IMR-90 (cell line): ENCODE results near the gene PPP2R1A. TPM values are rescaled to one million over a fixed set of nuclear protein-coding genes. Genes with fewer than 3 reads are reported as not detected.

Experiments used
- ATAC-seq: fragments of 200-7000 bp; cut with Tn5 transposase; 2 replicates; pipeline ENCODE4 v1.9.1; 2020; ENCODE audit warnings: low read depth, mild to moderate bottlenecking, moderate library complexity
- BruUV-seq: library from RNA; stranded (reverse); fragments of 400-500 nt; replicated peaks from 2 replicates; lab custom pipeline; 2021; lab: Mats Ljungman, UMichigan
- CTCF ChIA-PET: fragments of 300-600 bp; formaldehyde crosslinking; extraction: SDS; loops from one replicate; lab custom pipeline; 2021; ENCODE audit warnings: antibody characterized with exemption; lab: Yijun Ruan, JAX
- POLR2A ChIA-PET: fragments of 300-600 bp; sonication (Branson Sonifier 250); formaldehyde crosslinking; loops from one replicate; lab custom pipeline; 2022; ENCODE audit warnings: antibody characterized with exemption; ENCODE audit not compliant: unreplicated experiment; lab: Charles Lee
- DNase-seq: peaks from one replicate; pipeline ENCODE4 v3.0.0; 2013
- H2AFZ ChIP-seq: replicated peaks from 2 replicates; pipeline ENCODE3; 2013; ENCODE audit warnings: low read length, mild to moderate bottlenecking; ENCODE audit not compliant: poor library complexity
- H2AK5ac ChIP-seq: 2 replicates; pipeline ENCODE4 v1.6.1; 2013; ENCODE audit warnings: low read depth, low read length, inconsistent platforms
- H2AK9ac ChIP-seq: replicated peaks from 2 replicates; pipeline ENCODE3; 2013; ENCODE audit warnings: mild to moderate bottlenecking, low read depth, low read length, moderate library complexity; ENCODE audit not compliant: poor library complexity
- H2BK120ac ChIP-seq: 2 replicates; pipeline ENCODE4 v1.6.1; 2013; ENCODE audit warnings: low read depth, low read length, inconsistent platforms
- H2BK15ac ChIP-seq: 3 replicates; pipeline ENCODE4 v1.6.1; 2013; ENCODE audit warnings: low read depth, low read length, inconsistent platforms
- H2BK20ac ChIP-seq: 2 replicates; pipeline ENCODE4 v1.6.1; 2013; ENCODE audit warnings: low read depth, mild to moderate bottlenecking, inconsistent platforms, low read length, moderate library complexity
- H2BK5ac ChIP-seq: 2 replicates; pipeline ENCODE4 v1.6.1; 2013; ENCODE audit warnings: mild to moderate bottlenecking, low read depth, low read length, inconsistent platforms; ENCODE audit not compliant: poor library complexity, severe bottlenecking
- H3K14ac ChIP-seq: replicated peaks from 2 replicates; pipeline ENCODE4 v1.6.1; 2013; ENCODE audit warnings: low read depth, low read length, inconsistent platforms
- H3K18ac ChIP-seq: 2 replicates; pipeline ENCODE4 v1.6.1; 2013; ENCODE audit warnings: low read depth, low read length, control low read depth
- H3K23ac ChIP-seq: 2 replicates; pipeline ENCODE4 v1.6.1; 2013; ENCODE audit warnings: low read depth, low read length, inconsistent platforms
- H3K27ac ChIP-seq: 2 replicates; pipeline ENCODE4 v1.5.1; 2013; ENCODE audit warnings: mild to moderate bottlenecking, control low read depth, low read length; ENCODE audit not compliant: insufficient read depth
- H3K27me3 ChIP-seq: 2 replicates; pipeline ENCODE4 v1.6.1; 2013; ENCODE audit warnings: low read length; ENCODE audit not compliant: control insufficient read depth, insufficient read depth
- H3K36me3 ChIP-seq: 2 replicates; pipeline ENCODE4 v1.6.1; 2013; ENCODE audit warnings: low read length, mixed read lengths; ENCODE audit not compliant: control insufficient read depth, insufficient read depth
- H3K4ac ChIP-seq: 2 replicates; pipeline ENCODE4 v1.6.1; 2013; ENCODE audit warnings: low read depth, low read length, inconsistent platforms
- H3K4me1 ChIP-seq: 2 replicates; pipeline ENCODE4 v1.6.1; 2013; ENCODE audit warnings: low read length, mixed read lengths; ENCODE audit not compliant: control insufficient read depth, insufficient read depth
- H3K4me2 ChIP-seq: 2 replicates; pipeline ENCODE4 v1.6.1; 2013; ENCODE audit warnings: low read depth, mild to moderate bottlenecking, control low read depth, low read length, moderate library complexity
- H3K4me3 ChIP-seq: 2 replicates; pipeline ENCODE4 v1.5.1; 2013; ENCODE audit warnings: low read depth, mild to moderate bottlenecking, control low read depth, low read length, moderate library complexity; ENCODE audit not compliant: insufficient read depth
- H3K56ac ChIP-seq: 2 replicates; pipeline ENCODE4 v1.6.1; 2013; ENCODE audit warnings: low read length, inconsistent platforms; ENCODE audit not compliant: insufficient read depth; ENCODE audit errors: extremely low read depth
- H3K79me1 ChIP-seq, 2 experiments: 2 replicates each; pipeline ENCODE4 v1.6.1; 2013; ENCODE audit warnings: low read length in 2 of 2, inconsistent platforms in 1 of 2, low read depth in 1 of 2
- H3K9ac ChIP-seq: 2 replicates; pipeline ENCODE4 v1.6.1; 2013; ENCODE audit warnings: low read depth, low read length, control low read depth
- H3K9me1 ChIP-seq: 2 replicates; pipeline ENCODE4 v1.6.1; 2013; ENCODE audit warnings: low read length, inconsistent platforms; ENCODE audit not compliant: insufficient read depth
- H3K9me3 ChIP-seq: 2 replicates; pipeline ENCODE4 v1.6.1; 2013; ENCODE audit warnings: low read length; ENCODE audit not compliant: control insufficient read depth, insufficient read depth
- H4K20me1 ChIP-seq: 2 replicates; pipeline ENCODE4 v1.6.1; 2013; ENCODE audit warnings: low read length, inconsistent platforms; ENCODE audit not compliant: insufficient read depth
- H4K5ac ChIP-seq: 2 replicates; pipeline ENCODE4 v1.6.1; 2013; ENCODE audit warnings: mild to moderate bottlenecking, low read depth, low read length, control low read depth
- H4K8ac ChIP-seq, 2 experiments: 2 replicates each; pipeline ENCODE4 v1.6.1; 2013; ENCODE audit warnings: low read depth in 2 of 2, low read length in 2 of 2, control low read depth in 1 of 2, inconsistent platforms in 1 of 2
- H4K91ac ChIP-seq: 2 replicates; pipeline ENCODE4 v1.6.1; 2013; ENCODE audit warnings: low read depth, low read length, inconsistent platforms; ENCODE audit not compliant: insufficient read depth
- CHD1 ChIP-seq: IDR thresholded peaks from 2 replicates; pipeline ENCODE4 v1.6.1; 2012; ENCODE audit warnings: low read depth, low read length, improper control_type of control experiment
- FOS ChIP-seq: fragments of 150-350 bp; IDR thresholded peaks from 2 replicates; pipeline ENCODE4 v1.6.1; 2016; ENCODE audit warnings: low read depth, low read length
- POLR2A ChIP-seq: IDR thresholded peaks from 2 replicates; pipeline ENCODE4 v1.6.1; 2012; ENCODE audit warnings: mild to moderate bottlenecking, low read depth, low read length
- RFX5 ChIP-seq: IDR thresholded peaks from 2 replicates; pipeline ENCODE4 v1.8.0; 2012; ENCODE audit warnings: low read depth, mild to moderate bottlenecking, low read length, moderate library complexity
- SMC3 ChIP-seq: fragments of 150-350 bp; IDR thresholded peaks from 2 replicates; pipeline ENCODE4 v1.6.1; 2016; ENCODE audit warnings: low read depth, mild to moderate bottlenecking, antibody characterized with exemption, low read length, moderate library complexity
- USF2 ChIP-seq: fragments of 150-350 bp; IDR thresholded peaks from 2 replicates; pipeline ENCODE4 v1.6.1; 2017; ENCODE audit warnings: mild to moderate bottlenecking, antibody characterized with exemption, low read length, low read depth
- WGBS, 2 experiments: methylation state at CpG; one replicate each; pipeline versions ENCODE4 v1.1.5 to v1.1.7; 2013; ENCODE audit warnings: missing lambda C conversion rate in 2 of 2; ENCODE audit not compliant: insufficient read length in 1 of 2; ENCODE audit errors: extremely low coverage in 2 of 2; 5-methylcytosine and 5-hydroxymethylcytosine counted together
- dilution Hi-C: fragments of 300-500 bp; cut with HindIII; formaldehyde crosslinking; loops from one replicate; pipeline ENCODE4 v1.14.3; 2018; ENCODE audit warnings: low sequenced_read_pairs; ENCODE audit not compliant: unreplicated experiment
- in situ Hi-C: fragments of 300-500 bp; cut with MboI; formaldehyde crosslinking; loops from 3 replicates; pipeline ENCODE4 v1.14.3; 2019; ENCODE audit warnings: low sequenced_read_pairs, inconsistent platforms, mixed read lengths
- intact Hi-C: fragments of 100-400 bp; cut with micrococcal nuclease; formaldehyde crosslinking; loops from 2 replicates; pipeline ENCODE4 v1.10.0; 2022
- polyA plus RNA-seq, 3 experiments: library from polyadenylated mRNA; depleted of rRNA; stranded (reverse); fragments of >200 nt; gene quantifications; 2 replicates each; pipeline ENCODE4 v1.2.3, GENCODE V29; 2012; ENCODE audit warnings: low replicate concordance in 1 of 3
- total RNA-seq: library from RNA; depleted of rRNA; stranded (reverse); fragments of >200 nt; gene quantifications from 2 replicates; pipeline ENCODE4 v1.2.3, GENCODE V29; 2012

The PPP2R1A gene
- total and polyA plus RNA-seq, 2 of the 4 experiments (the other 2 are of a cell fraction): 173 to 250 TPM

GRCh38 chr19:52230685-52231084 lies 40.8 kb downstream of the PPP2R1A start:
- H3K9me3 ChIP-seq: no peaks in the 10 kb centered on the region
- no peak overlapping the region for H2AK9ac ChIP-seq
- no peaks in the 10 kb centered on the region for H3K4me1 ChIP-seq
- H3K27me3 ChIP-seq: no peaks in the 10 kb centered on the region
- H3K23ac ChIP-seq: no peak overlapping the region
- no peak overlapping the region for H3K9ac ChIP-seq
- in situ Hi-C loops (no loop called here), dilution Hi-C loops (no loop called here), intact Hi-C loops (loop anchor here (10.0 kb wide), 1 partner anchor 306 kb away; the partner anchor contains the start of gene ZNF613)
- H3K4ac ChIP-seq: no peak overlapping the region
- no peaks in the 10 kb centered on the region for H3K9me1 ChIP-seq
- BruUV-seq: no TSS peak
- H3K56ac ChIP-seq: no peak overlapping the region
- H2BK20ac ChIP-seq: no peak overlapping the region
- H3K14ac ChIP-seq: no peak overlapping the region
- H4K20me1 ChIP-seq: no peaks in the 10 kb centered on the region; the same call in 1 of the 2 replicates
- H3K18ac ChIP-seq: no peak overlapping the region
- ATAC-seq (no peak), DNase-seq (no peak)
- H4K91ac ChIP-seq: no peak overlapping the region
- H3K4me2 ChIP-seq: no peak overlapping the region
- WGBS, 2 experiments: no CpG with 5 or more reads among the region's 1 CpG
- POLR2A ChIA-PET: no interaction called here
- no peak overlapping the region for H4K5ac ChIP-seq
- H3K4me3 ChIP-seq: no peak overlapping the region
- no peak overlapping the region for H2BK15ac ChIP-seq
- H2BK5ac ChIP-seq: no peak overlapping the region
- H3K36me3 ChIP-seq: peaks cover 32% of the 10 kb centered on the region
- H3K79me1 ChIP-seq: no peaks in the 10 kb centered on the region; a peak in 2 of 4 replicates
- CTCF ChIA-PET: no interaction called here
- no peak for TF ChIP-seq FOS
- TF ChIP-seq USF2: no peak
- TF ChIP-seq CHD1: no peak
- no peak for TF ChIP-seq RFX5
- no peak for TF ChIP-seq POLR2A
- no peak for TF ChIP-seq SMC3
- no peak overlapping the region for H2AK5ac ChIP-seq
- no peak overlapping the region for H4K8ac ChIP-seq
- no peak overlapping the region for H3K27ac ChIP-seq
- no peak overlapping the region for H2AFZ ChIP-seq
- no peak overlapping the region for H2BK120ac ChIP-seq
